ENCODE data around the gene TOR4A.
A peak's percentile ranks its signal among the peaks of the same experiment; 100 is the strongest.

The TOR4A gene

DNA sequence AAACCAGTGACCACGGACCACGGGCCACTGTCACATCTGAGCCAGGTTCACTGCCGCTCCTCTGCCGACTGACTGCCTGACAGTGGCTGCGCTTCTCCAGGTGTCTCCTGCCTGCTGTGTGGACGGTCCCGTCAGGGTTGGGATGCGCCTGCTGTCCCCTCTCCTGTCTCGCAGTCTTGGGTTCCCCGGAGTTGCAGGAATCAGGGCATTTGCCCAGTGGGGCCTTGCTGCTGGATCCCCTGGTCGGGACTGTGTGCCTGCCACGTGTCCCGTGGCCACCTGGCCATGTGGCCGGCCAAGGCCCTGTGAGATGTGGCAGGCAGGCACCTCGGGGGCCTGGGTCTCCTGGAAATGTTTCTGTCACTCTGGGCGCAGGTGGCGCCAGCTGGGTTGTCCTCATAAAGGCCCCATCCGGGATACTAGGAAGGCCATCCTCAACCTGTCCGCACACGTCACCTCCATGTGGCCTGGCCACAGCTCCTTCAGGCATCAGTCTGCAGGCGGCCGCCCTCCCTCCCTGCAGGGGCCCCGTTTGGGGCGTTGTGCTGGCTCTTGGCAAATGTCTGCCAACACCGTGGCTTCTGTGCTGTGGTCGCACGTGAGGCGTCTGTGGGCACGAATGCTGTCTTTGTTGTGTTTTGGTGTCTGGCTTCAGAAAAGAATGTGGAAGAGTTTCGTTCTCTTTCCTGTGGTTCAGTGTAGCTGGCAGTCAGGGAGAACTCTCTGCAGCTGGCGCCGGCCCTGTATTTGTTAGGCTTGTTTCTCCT is 6.4 kb upstream of the TOR4A start:
- TF ChIP-seq, protein P1, sequence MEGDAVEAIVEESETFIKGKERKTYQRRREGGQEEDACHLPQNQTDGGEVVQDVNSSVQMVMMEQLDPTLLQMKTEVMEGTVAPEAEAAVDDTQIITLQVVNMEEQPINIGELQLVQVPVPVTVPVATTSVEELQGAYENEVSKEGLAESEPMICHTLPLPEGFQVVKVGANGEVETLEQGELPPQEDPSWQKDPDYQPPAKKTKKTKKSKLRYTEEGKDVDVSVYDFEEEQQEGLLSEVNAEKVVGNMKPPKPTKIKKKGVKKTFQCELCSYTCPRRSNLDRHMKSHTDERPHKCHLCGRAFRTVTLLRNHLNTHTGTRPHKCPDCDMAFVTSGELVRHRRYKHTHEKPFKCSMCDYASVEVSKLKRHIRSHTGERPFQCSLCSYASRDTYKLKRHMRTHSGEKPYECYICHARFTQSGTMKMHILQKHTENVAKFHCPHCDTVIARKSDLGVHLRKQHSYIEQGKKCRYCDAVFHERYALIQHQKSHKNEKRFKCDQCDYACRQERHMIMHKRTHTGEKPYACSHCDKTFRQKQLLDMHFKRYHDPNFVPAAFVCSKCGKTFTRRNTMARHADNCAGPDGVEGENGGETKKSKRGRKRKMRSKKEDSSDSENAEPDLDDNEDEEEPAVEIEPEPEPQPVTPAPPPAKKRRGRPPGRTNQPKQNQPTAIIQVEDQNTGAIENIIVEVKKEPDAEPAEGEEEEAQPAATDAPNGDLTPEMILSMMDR (IDR thresholded peaks at IDR 0.05; ENCODE audit: borderline replicate concordance, extremely low read depth, low read length, poor library complexity, severe bottlenecking), result no peak
- no peak for TF ChIP-seq EZH2 (IDR thresholded peaks at IDR 0.05; ENCODE audit: borderline replicate concordance, low read depth, low read length, severe bottlenecking)
- Histone ChIP-seq H3K4me3 (ENCODE audit: low read depth in 1 of 2, low read length in 2 of 2) (no peak overlapping the region), H3K36me3 (ENCODE audit: insufficient read depth, low read length) (peaks cover 52% of the 10 kb centered on the region), H3K27me3 (ENCODE audit: insufficient read depth, low read length, poor library complexity) (no peaks in the 10 kb centered on the region), H3K27ac (ENCODE audit: low read length) (no peak overlapping the region), H3K9ac (ENCODE audit: low read depth, low read length) (no peak overlapping the region), H3K79me2 (ENCODE audit: insufficient read depth, low read length) (0 out of 2 replicates have a peak, but pooled peaks cover 2% of the 10 kb centered on the region), H2AFZ (ENCODE audit: low read depth, low read length) (no peak overlapping the region), H3K4me2 (ENCODE audit: insufficient read depth, low read length) (no peak overlapping the region), H3K4me1 (ENCODE audit: insufficient read depth, low read length) (no peaks in the 10 kb centered on the region), H3K9me3 (ENCODE audit: insufficient read depth, low read length, severe bottlenecking) (no peaks in the 10 kb centered on the region), H4K20me1 (ENCODE audit: insufficient read depth, low read length) (peaks cover 46% of the 10 kb centered on the region)
- ATAC-seq (ENCODE audit: insufficient read depth, low read depth), result peak; percentile 81
- DNase-seq, result peak; percentile 71

- ATAC-seq (ENCODE audit: insufficient read depth, low read depth), result no peak
- H4K20me1 ChIP-seq (ENCODE audit: insufficient read depth, low read length), result peaks cover 46% of the 10 kb centered on the region
- TF ChIP-seq, protein P1 (IDR thresholded peaks at IDR 0.05; ENCODE audit: borderline replicate concordance, extremely low read depth, low read length, poor library complexity, severe bottlenecking), result no peak
- TF ChIP-seq EZH2 (IDR thresholded peaks at IDR 0.05; ENCODE audit: borderline replicate concordance, low read depth, low read length, severe bottlenecking), result no peak
- no peak for DNase-seq
- 0 out of 2 replicates have a peak, but pooled peaks cover 2% of the 10 kb centered on the region for H3K79me2 ChIP-seq (ENCODE audit: insufficient read depth, low read length)
- no peaks in the 10 kb centered on the region for H3K9me3 ChIP-seq (ENCODE audit: insufficient read depth, low read length, severe bottlenecking)
- H3K4me3 ChIP-seq (ENCODE audit: low read depth in 1 of 2, low read length in 2 of 2), result no peak overlapping the region
- H3K27ac ChIP-seq (ENCODE audit: low read length), result no peak overlapping the region
- H3K27me3 ChIP-seq (ENCODE audit: insufficient read depth, low read length, poor library complexity), result no peaks in the 10 kb centered on the region
- H3K4me2 ChIP-seq (ENCODE audit: insufficient read depth, low read length), result no peak overlapping the region
- H2AFZ ChIP-seq (ENCODE audit: low read depth, low read length), result no peak overlapping the region
- peaks cover 46% of the 10 kb centered on the region for H3K36me3 ChIP-seq (ENCODE audit: insufficient read depth, low read length)
- no peaks in the 10 kb centered on the region for H3K4me1 ChIP-seq (ENCODE audit: insufficient read depth, low read length)
- no peak overlapping the region for H3K9ac ChIP-seq (ENCODE audit: low read depth, low read length)
Observed at GRCh38 chr9:137271696-137272076, 5.8 kb upstream of the TOR4A start.

- Histone ChIP-seq H4K20me1 (ENCODE audit: insufficient read depth, low read length) (peaks cover 46% of the 10 kb centered on the region), H3K4me1 (ENCODE audit: insufficient read depth, low read length) (no peaks in the 10 kb centered on the region), H3K36me3 (ENCODE audit: insufficient read depth, low read length) (peaks cover 42% of the 10 kb centered on the region), H2AFZ (ENCODE audit: low read depth, low read length) (no peak overlapping the region), H3K79me2 (ENCODE audit: insufficient read depth, low read length) (0 out of 2 replicates have a peak, but pooled peaks cover 2% of the 10 kb centered on the region), H3K27me3 (ENCODE audit: insufficient read depth, low read length, poor library complexity) (no peaks in the 10 kb centered on the region), H3K4me2 (ENCODE audit: insufficient read depth, low read length) (no peak overlapping the region), H3K9ac (ENCODE audit: low read depth, low read length) (no peak overlapping the region), H3K9me3 (ENCODE audit: insufficient read depth, low read length, severe bottlenecking) (no peaks in the 10 kb centered on the region), H3K4me3 (ENCODE audit: low read depth in 1 of 2, low read length in 2 of 2) (no peak overlapping the region), H3K27ac (ENCODE audit: low read length) (no peak overlapping the region)
- TF ChIP-seq, protein P1 (IDR thresholded peaks at IDR 0.05; ENCODE audit: borderline replicate concordance, extremely low read depth, low read length, poor library complexity, severe bottlenecking), result no peak
- TF ChIP-seq EZH2 (IDR thresholded peaks at IDR 0.05; ENCODE audit: borderline replicate concordance, low read depth, low read length, severe bottlenecking), result no peak
- DNase-seq, result no peak
- no peak for ATAC-seq (ENCODE audit: insufficient read depth, low read depth)
Observed at GRCh38 chr9:137272241-137273094, 5.1 kb upstream of the TOR4A start.
